Pancreas (tissue), 10 donors: ENCODE results near the gene GALR3. TPM values are rescaled to one million over a fixed set of nuclear protein-coding genes. Genes with fewer than 3 reads are reported as not detected.

Experiments used
- ATAC-seq, 4 donors: fragments of 200-7000 bp; cut with Tn5 transposase; one replicate each; pipeline versions ENCODE4 v1.8.0 to v1.9.1; 2020; ENCODE audit warnings: mild to moderate bottlenecking in 4 of 4, moderate library complexity in 4 of 4
- DNase-seq, 6 donors: peaks; one replicate each; pipeline ENCODE4 v3.0.0-alpha.2; 2020
- FAIRE-seq: peaks from 2 replicates; lab custom pipeline; 2012; peaks lifted over from hg19 to GRCh38; lab: Jason Lieb, UNC
- H3K27ac ChIP-seq, 4 donors: fragments of 200-600 bp; sonication (generic); 1 replicate in 3 of 4; 2 replicates in 1 of 4; pipeline versions ENCODE4 v1.5.0 to v1.8.0; 2020
- H3K27me3 ChIP-seq, 4 donors: fragments of 200-600 bp; one replicate each; pipeline ENCODE4 v1.8.0; 2021
- H3K36me3 ChIP-seq, 3 donors: fragments of 200-600 bp; sonication (generic) in 1 of 3; one replicate each; pipeline versions ENCODE4 v1.5.0 to v1.8.0; 2020 to 2021
- H3K4me1 ChIP-seq, 3 donors: fragments of 200-600 bp; one replicate each; pipeline ENCODE4 v1.8.0; 2021
- H3K4me3 ChIP-seq, 4 donors: fragments of 200-600 bp; sonication (generic) in 2 of 4; one replicate each; pipeline versions ENCODE4 v1.5.0 to v1.8.0; 2020 to 2021
- H3K9me3 ChIP-seq, 4 donors: fragments of 200-600 bp; one replicate each; pipeline ENCODE4 v1.8.0; 2021
- WGBS, 2 donors: extraction: QIAGEN DNeasy Blood & Tissue Kit; methylation state at CpG; one replicate each; pipeline ENCODE4 v1.1.7; 2013; 5-methylcytosine and 5-hydroxymethylcytosine counted together
- intact Hi-C, 3 donors: fragments of 100-400 bp; cut with DNase I; formaldehyde crosslinking; loops; one replicate each; pipeline versions ENCODE4 v1.11.1 to v1.14.2; 2022
- polyA plus RNA-seq, 2 donors: library from polyadenylated mRNA; stranded (reverse); fragments of 200-250 nt; gene quantifications; one replicate each; pipeline ENCODE4 v1.2.3, GENCODE V29; 2013
- total RNA-seq, 6 donors: library from RNA; stranded (reverse); fragmentation: NEBNext Ultra II Directional in 4 of 6; extraction: Animal tissue kit (Norgen Biotek cat#: 25700) in 4 of 6; gene quantifications; one replicate each; pipeline versions ENCODE4 v1.2.1 to v1.2.4, GENCODE V29; 2021 to 2023
- TF ChIP-seq, protein P1 (sequence below), 4 donors: fragments of 200-600 bp; sonication (generic) in 3 of 4; IDR thresholded peaks; one replicate each; pipeline versions ENCODE4 v1.5.0 to v1.8.0; 2021; ENCODE audit warnings: antibody characterized with exemption in 4 of 4
- donor health status: healthy with polysubstance abuse.
- donor health status: DM: no; HTN: no; CAD: no; lungs with moderate emphysema.
- donor health status: DM: no; HTN: no; CAD: no.
- donor health status: control.
- donor health status: control.
- donor health status: Bipolar disorder and iron deficiency.
- donor health status: DM: yes; HTN: yes; CAD: no.
- donor health status: DM: no; HTN: no; CAD: no.
- donor health status: DM: no; HTN: no; CAD: no.
- donor health status: DM: yes; HTN: yes; CAD: no.

The GALR3 gene
- total and polyA plus RNA-seq, 8 donors = 0.19 to 0.75 (median 0.43) TPM; not detected in 3

- Histone ChIP-seq H3K4me3 (no peak overlapping the region), H3K9me3 (no peaks in the 10 kb centered on the region), H3K27me3 (no peaks in the 10 kb centered on the region), H3K36me3 (peaks cover 0 to 8% (median 6%) of the 10 kb centered on the region in 3 donors), H3K27ac (no peak overlapping the region), H3K4me1 (peaks cover 0 to 18% (median 3%) of the 10 kb centered on the region in 3 donors)
- DNase-seq = no peak
- ATAC-seq = no peak
- no peak for FAIRE-seq
- WGBS, 2 donors = 84 to 89% methylated on average over 2 of the region's 2 CpGs
- intact Hi-C loops = loop anchor here in 2 of 3 donors (10.0 kb wide), 2 partner anchors 123 to 153 kb away; no protein-coding TSS in a partner anchor
- TF ChIP-seq, protein P1, sequence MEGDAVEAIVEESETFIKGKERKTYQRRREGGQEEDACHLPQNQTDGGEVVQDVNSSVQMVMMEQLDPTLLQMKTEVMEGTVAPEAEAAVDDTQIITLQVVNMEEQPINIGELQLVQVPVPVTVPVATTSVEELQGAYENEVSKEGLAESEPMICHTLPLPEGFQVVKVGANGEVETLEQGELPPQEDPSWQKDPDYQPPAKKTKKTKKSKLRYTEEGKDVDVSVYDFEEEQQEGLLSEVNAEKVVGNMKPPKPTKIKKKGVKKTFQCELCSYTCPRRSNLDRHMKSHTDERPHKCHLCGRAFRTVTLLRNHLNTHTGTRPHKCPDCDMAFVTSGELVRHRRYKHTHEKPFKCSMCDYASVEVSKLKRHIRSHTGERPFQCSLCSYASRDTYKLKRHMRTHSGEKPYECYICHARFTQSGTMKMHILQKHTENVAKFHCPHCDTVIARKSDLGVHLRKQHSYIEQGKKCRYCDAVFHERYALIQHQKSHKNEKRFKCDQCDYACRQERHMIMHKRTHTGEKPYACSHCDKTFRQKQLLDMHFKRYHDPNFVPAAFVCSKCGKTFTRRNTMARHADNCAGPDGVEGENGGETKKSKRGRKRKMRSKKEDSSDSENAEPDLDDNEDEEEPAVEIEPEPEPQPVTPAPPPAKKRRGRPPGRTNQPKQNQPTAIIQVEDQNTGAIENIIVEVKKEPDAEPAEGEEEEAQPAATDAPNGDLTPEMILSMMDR (IDR thresholded peaks at IDR 0.05) = no peak
These were observed 11.3 kb upstream of the GALR3 start for GRCh38 chr22:37811867-37812266.

DNA sequence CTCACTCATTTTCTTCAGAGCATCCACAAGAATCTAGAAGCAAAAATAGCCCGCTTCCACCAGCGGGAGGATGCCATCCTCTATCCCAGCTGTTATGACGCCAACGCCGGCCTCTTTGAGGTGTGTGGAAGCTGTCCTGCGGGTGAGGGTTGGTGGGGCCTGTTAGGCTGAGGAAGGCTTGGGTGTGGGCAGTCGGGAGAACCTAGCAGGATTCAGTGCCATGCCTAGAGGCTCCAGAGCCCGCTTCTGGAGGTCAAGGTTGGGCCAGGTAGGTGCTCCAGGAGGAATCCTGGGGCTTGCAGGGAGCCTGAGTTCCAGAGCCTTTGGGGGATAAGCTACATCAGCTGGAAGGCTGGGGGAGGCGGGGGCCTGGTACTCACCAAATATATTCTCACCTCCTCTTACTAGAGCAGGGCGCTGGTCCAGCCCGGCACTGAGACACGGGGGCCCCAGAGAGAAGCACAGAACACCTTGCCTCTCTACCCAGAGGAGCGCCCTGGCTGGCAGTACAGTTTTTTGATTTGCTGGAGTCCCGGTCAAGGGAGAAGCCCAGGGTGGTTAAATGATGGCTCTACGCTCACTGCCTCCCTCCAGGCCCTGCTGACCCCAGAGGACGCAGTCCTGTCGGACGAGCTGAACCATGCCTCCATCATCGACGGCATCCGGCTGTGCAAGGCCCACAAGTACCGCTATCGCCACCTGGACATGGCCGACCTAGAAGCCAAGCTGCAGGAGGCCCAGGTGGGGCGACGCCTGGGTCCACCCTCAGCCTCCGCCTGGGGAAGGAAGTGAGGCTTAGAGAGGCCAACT, 10.1 kb upstream of the GALR3 start:
- WGBS, 2 donors = 85 to 88% methylated on average over 27 of the region's 27 CpGs
- TF ChIP-seq, protein P1 (IDR thresholded peaks at IDR 0.05) = no peak
- no peak for FAIRE-seq

DNA sequence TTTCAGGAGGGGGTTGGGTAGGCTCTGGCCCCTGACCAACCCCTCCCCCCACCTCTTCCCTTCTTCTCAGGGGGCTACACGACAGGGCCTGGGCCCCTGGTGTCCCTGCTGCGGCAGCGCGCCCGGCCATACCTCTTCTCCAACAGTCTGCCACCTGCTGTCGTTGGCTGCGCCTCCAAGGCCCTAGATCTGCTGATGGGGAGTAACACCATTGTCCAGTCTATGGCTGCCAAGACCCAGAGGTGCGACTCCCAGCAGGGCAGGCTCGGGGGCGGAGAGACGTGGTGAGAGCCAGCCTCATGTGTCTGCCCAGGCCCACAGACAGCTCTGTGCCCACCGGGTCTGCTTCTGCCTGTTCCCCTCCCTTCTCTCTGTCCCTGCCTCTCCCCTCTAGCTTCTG, 7.6 kb upstream of the GALR3 start:
- H3K4me1 ChIP-seq = peaks cover 11 to 14% (median 13%) of the 10 kb centered on the region in 3 donors
- H3K36me3 ChIP-seq = peaks cover 0 to 8% (median 6%) of the 10 kb centered on the region in 3 donors
- no peak for FAIRE-seq
- no peak for ATAC-seq
- H3K27me3 ChIP-seq = no peaks in the 10 kb centered on the region
- intact Hi-C loops = loop anchor here in 2 of 3 donors (5.0 to 10.0 kb wide), 3 partner anchors 47 to 149 kb away; no protein-coding TSS in a partner anchor
- DNase-seq = no peak
- WGBS, 2 donors = 84 to 85% methylated on average over 12 of the region's 12 CpGs
- no peaks in the 10 kb centered on the region for H3K9me3 ChIP-seq
- H3K27ac ChIP-seq = no peak overlapping the region
- TF ChIP-seq, protein P1 (IDR thresholded peaks at IDR 0.05) = no peak
- H3K4me3 ChIP-seq = no peak overlapping the region

More for the DNA sequence above, 10.1 kb upstream of the GALR3 start:
- Histone ChIP-seq H3K4me3 (no peak overlapping the region), H3K9me3 (no peaks in the 10 kb centered on the region), H3K4me1 (peaks cover 3 to 18% (median 7%) of the 10 kb centered on the region in 3 donors), H3K27ac (no peak overlapping the region), H3K36me3 (peaks cover 0 to 8% (median 6%) of the 10 kb centered on the region in 3 donors), H3K27me3 (no peaks in the 10 kb centered on the region)
- intact Hi-C loops = loop anchor here in 2 of 3 donors (10.0 kb wide), 2 partner anchors 122 to 152 kb away; no protein-coding TSS in a partner anchor
- no peak for DNase-seq
- no peak for ATAC-seq

DNA sequence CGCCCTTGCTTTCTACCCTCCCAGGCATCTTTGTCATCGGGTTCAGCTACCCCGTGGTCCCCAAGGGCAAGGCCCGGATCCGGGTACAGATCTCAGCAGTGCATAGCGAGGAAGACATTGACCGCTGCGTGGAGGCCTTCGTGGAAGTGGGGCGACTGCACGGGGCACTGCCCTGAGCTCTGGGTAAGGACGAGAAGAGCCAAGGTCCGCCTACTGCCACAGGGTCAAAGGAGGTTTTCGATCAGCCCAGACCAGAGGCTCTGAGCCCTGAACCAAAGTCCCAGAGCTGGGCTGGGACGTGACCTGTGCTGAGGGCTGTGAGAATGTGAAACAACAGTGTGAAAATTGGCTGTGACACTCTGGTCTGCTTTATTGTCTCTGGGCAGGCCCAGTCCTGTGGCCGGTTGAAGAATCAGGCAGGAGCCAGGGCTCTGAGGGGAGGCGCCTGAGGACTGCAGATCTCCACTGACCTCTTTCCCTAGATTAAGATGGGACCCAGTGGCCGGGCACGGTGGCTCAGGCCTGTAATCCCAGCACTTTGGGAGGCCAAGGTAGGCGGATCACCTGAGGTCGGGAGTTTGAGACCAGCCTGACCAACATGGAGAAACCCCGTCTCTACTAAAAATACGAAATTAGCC, 6.5 kb upstream of the GALR3 start:
- FAIRE-seq (no peak), DNase-seq (no peak), ATAC-seq (no peak)
- TF ChIP-seq, protein P1 (IDR thresholded peaks at IDR 0.05) = no peak
- Histone ChIP-seq H3K36me3 (peaks cover 0 to 8% (median 6%) of the 10 kb centered on the region in 3 donors), H3K4me3 (no peak overlapping the region), H3K27ac (no peak overlapping the region), H3K9me3 (no peaks in the 10 kb centered on the region), H3K4me1 (peaks cover 3 to 14% (median 11%) of the 10 kb centered on the region in 3 donors), H3K27me3 (no peaks in the 10 kb centered on the region)
- WGBS, 2 donors = 82 to 87% methylated on average over 23 of the region's 23 CpGs
- intact Hi-C loops = loop anchor here in 2 of 3 donors (5.0 to 10.0 kb wide), 3 partner anchors 46 to 148 kb away; no protein-coding TSS in a partner anchor
